ENCODE data around the gene SPON1.

SPON1 gene

GRCh38 chr11:13947379-13947778 lies 15.1 kb upstream of the SPON1 start:
- no peak for DNase-seq (ENCODE audit: low spot score)
- TF ChIP-seq, protein P1, sequence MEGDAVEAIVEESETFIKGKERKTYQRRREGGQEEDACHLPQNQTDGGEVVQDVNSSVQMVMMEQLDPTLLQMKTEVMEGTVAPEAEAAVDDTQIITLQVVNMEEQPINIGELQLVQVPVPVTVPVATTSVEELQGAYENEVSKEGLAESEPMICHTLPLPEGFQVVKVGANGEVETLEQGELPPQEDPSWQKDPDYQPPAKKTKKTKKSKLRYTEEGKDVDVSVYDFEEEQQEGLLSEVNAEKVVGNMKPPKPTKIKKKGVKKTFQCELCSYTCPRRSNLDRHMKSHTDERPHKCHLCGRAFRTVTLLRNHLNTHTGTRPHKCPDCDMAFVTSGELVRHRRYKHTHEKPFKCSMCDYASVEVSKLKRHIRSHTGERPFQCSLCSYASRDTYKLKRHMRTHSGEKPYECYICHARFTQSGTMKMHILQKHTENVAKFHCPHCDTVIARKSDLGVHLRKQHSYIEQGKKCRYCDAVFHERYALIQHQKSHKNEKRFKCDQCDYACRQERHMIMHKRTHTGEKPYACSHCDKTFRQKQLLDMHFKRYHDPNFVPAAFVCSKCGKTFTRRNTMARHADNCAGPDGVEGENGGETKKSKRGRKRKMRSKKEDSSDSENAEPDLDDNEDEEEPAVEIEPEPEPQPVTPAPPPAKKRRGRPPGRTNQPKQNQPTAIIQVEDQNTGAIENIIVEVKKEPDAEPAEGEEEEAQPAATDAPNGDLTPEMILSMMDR (IDR thresholded peaks at IDR 0.05; ENCODE audit: extremely low read depth, missing control alignments) = no peak

DNA sequence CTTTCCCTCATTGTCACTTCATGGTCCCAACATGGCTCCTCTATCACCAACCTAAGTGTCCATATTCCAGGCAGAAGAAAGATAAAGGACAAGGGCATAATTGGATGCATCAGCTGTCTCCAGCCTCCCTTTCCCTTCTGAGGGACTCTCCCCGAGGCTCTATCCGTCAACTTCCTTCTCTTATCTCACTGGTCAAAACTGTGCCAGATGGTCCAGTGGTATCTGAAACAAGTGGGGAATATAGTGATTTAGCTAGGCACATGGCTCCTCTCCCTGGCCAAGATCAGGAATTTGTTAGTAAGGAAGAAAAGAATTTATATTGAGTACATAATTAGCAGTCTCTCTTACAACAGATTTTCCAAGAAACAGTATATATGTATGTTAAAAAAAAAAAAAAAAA lies 12.6 kb upstream of the SPON1 start:
- no peak for DNase-seq (ENCODE audit: low spot score)
- TF ChIP-seq, protein P1 (IDR thresholded peaks at IDR 0.05; ENCODE audit: extremely low read depth, missing control alignments) = no peak

GRCh38 chr11:13952221-13952620 lies 10.3 kb upstream of the SPON1 start:
- DNase-seq (ENCODE audit: low spot score) = no peak
- TF ChIP-seq, protein P1 (IDR thresholded peaks at IDR 0.05; ENCODE audit: extremely low read depth, missing control alignments) = no peak

GRCh38 chr11:13952668-13953067 lies 9.9 kb upstream of the SPON1 start:
- TF ChIP-seq, protein P1 (IDR thresholded peaks at IDR 0.05; ENCODE audit: extremely low read depth, missing control alignments) = no peak
- DNase-seq (ENCODE audit: low spot score) = no peak

DNA sequence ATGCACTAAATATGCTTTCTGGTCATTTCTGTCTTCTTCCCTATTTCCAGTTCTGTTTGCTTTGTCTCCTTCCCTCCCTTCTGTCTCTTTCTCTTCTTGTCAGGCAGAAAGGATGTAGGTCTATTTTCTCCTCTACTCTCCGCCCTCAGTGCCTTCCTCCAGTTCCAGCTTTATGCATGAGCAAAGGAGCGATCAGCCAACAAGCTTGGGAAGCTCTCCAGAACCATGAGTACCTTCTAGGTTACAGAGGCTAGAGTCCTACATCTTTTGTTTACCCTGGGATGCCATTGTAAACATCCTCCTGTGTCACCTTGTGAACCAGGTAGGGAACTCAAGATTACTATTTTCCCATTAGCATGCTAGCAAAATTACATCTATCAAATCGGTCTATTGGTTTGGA lies 7.9 kb upstream of the SPON1 start:
- TF ChIP-seq, protein P1 (IDR thresholded peaks at IDR 0.05; ENCODE audit: extremely low read depth, missing control alignments) = no peak

GRCh38 chr11:13955971-13956421 lies 6.5 kb upstream of the SPON1 start:
- DNase-seq (ENCODE audit: low spot score) = peak; percentile 55

More for the DNA sequence above, 7.9 kb upstream of the SPON1 start:
- DNase-seq (ENCODE audit: low spot score) = no peak

GRCh38 chr11:13956988-13957387 lies 5.5 kb upstream of the SPON1 start:
- TF ChIP-seq, protein P1 (IDR thresholded peaks at IDR 0.05; ENCODE audit: extremely low read depth, missing control alignments) = no peak

More at GRCh38 chr11:13955971-13956421, 6.5 kb upstream of the SPON1 start:
- TF ChIP-seq, protein P1 (IDR thresholded peaks at IDR 0.05; ENCODE audit: extremely low read depth, missing control alignments) = peak; percentile 45

More at GRCh38 chr11:13956988-13957387, 5.5 kb upstream of the SPON1 start:
- DNase-seq (ENCODE audit: low spot score) = no peak

Measured in GM20000 (cell line).